ENCODE results near the gene SRGAP2C. TPM values are rescaled to one million over a fixed set of nuclear protein-coding genes. Genes with fewer than 3 reads are reported as not detected.
A peak's percentile ranks its signal among the peaks of the same experiment; 100 is the strongest.
"Not testable (repeated sequence)": the region's sequence is repeated elsewhere in the genome, so short reads cannot be mapped to it uniquely, and the experiment has no call there.

The SRGAP2C gene
- total RNA-seq, 1 donor from 2014 or later = 48.2 TPM

GRCh38 chr1:121200232-121200631 lies 15.5 kb downstream of the SRGAP2C start:
- not testable (repeated sequence) for H3K27me3 Mint-ChIP-seq (ENCODE audit: low read depth); H3K4me3 Mint-ChIP-seq; H3K27ac Mint-ChIP-seq (ENCODE audit: unreplicated experiment); H3K4me1 Mint-ChIP-seq; H3K36me3 Mint-ChIP-seq (ENCODE audit: low read depth); DNase-seq (ENCODE audit: low read depth, low spot score); H3K9me3 Mint-ChIP-seq

GRCh38 chr1:121200985-121201981 lies 16.5 kb downstream of the SRGAP2C start:
- not testable (repeated sequence) for H3K36me3 Mint-ChIP-seq (ENCODE audit: low read depth); H3K27me3 Mint-ChIP-seq (ENCODE audit: low read depth); H3K4me1 Mint-ChIP-seq; DNase-seq (ENCODE audit: low read depth, low spot score); H3K27ac Mint-ChIP-seq (ENCODE audit: unreplicated experiment); H3K4me3 Mint-ChIP-seq; H3K9me3 Mint-ChIP-seq

- H3K27me3 Mint-ChIP-seq (ENCODE audit: low read depth); DNase-seq (ENCODE audit: low read depth, low spot score); H3K4me1 Mint-ChIP-seq; H3K27ac Mint-ChIP-seq (ENCODE audit: unreplicated experiment); H3K4me3 Mint-ChIP-seq; H3K9me3 Mint-ChIP-seq; H3K36me3 Mint-ChIP-seq (ENCODE audit: low read depth): not testable (repeated sequence)
Measured at GRCh38 chr1:121202986-121203385, 18.2 kb downstream of the SRGAP2C start.

- H3K9me3 Mint-ChIP-seq; DNase-seq (ENCODE audit: low read depth, low spot score); H3K4me1 Mint-ChIP-seq; H3K4me3 Mint-ChIP-seq; H3K27me3 Mint-ChIP-seq (ENCODE audit: low read depth); H3K36me3 Mint-ChIP-seq (ENCODE audit: low read depth): not testable (repeated sequence)
- peak overlapping the region; percentile 50 for H3K27ac Mint-ChIP-seq (ENCODE audit: unreplicated experiment)
Measured at GRCh38 chr1:121205786-121206711, 21.3 kb downstream of the SRGAP2C start.

- H3K4me3 Mint-ChIP-seq; H3K27ac Mint-ChIP-seq (ENCODE audit: unreplicated experiment); H3K4me1 Mint-ChIP-seq; H3K36me3 Mint-ChIP-seq (ENCODE audit: low read depth); H3K9me3 Mint-ChIP-seq; H3K27me3 Mint-ChIP-seq (ENCODE audit: low read depth); DNase-seq (ENCODE audit: low read depth, low spot score): not testable (repeated sequence)
Measured at GRCh38 chr1:121207328-121207727, 22.6 kb downstream of the SRGAP2C start.

GRCh38 chr1:121208375-121208774 lies 23.6 kb downstream of the SRGAP2C start:
- not testable (repeated sequence) for H3K4me3 Mint-ChIP-seq; H3K36me3 Mint-ChIP-seq (ENCODE audit: low read depth); DNase-seq (ENCODE audit: low read depth, low spot score); H3K27ac Mint-ChIP-seq (ENCODE audit: unreplicated experiment); H3K4me1 Mint-ChIP-seq; H3K9me3 Mint-ChIP-seq; H3K27me3 Mint-ChIP-seq (ENCODE audit: low read depth)

- not testable (repeated sequence) for H3K27ac Mint-ChIP-seq (ENCODE audit: unreplicated experiment); H3K27me3 Mint-ChIP-seq (ENCODE audit: low read depth); H3K4me1 Mint-ChIP-seq; DNase-seq (ENCODE audit: low read depth, low spot score); H3K9me3 Mint-ChIP-seq; H3K4me3 Mint-ChIP-seq; H3K36me3 Mint-ChIP-seq (ENCODE audit: low read depth)
Measured at GRCh38 chr1:121210778-121211177, 26.0 kb downstream of the SRGAP2C start.

GRCh38 chr1:121213491-121213890 lies 28.7 kb downstream of the SRGAP2C start:
- H3K36me3 Mint-ChIP-seq (ENCODE audit: low read depth); H3K4me1 Mint-ChIP-seq; H3K9me3 Mint-ChIP-seq; DNase-seq (ENCODE audit: low read depth, low spot score); H3K4me3 Mint-ChIP-seq; H3K27me3 Mint-ChIP-seq (ENCODE audit: low read depth); H3K27ac Mint-ChIP-seq (ENCODE audit: unreplicated experiment): not testable (repeated sequence)

GRCh38 chr1:121214544-121215156 lies 29.9 kb downstream of the SRGAP2C start:
- DNase-seq (ENCODE audit: low read depth, low spot score); H3K4me1 Mint-ChIP-seq; H3K27ac Mint-ChIP-seq (ENCODE audit: unreplicated experiment); H3K4me3 Mint-ChIP-seq; H3K9me3 Mint-ChIP-seq; H3K36me3 Mint-ChIP-seq (ENCODE audit: low read depth); H3K27me3 Mint-ChIP-seq (ENCODE audit: low read depth): not testable (repeated sequence)

- not testable (repeated sequence) for H3K27me3 Mint-ChIP-seq (ENCODE audit: low read depth); H3K27ac Mint-ChIP-seq (ENCODE audit: unreplicated experiment); DNase-seq (ENCODE audit: low read depth, low spot score)
Measured at GRCh38 chr1:121215699-121216417, 31.1 kb downstream of the SRGAP2C start.

GRCh38 chr1:121216676-121217075 lies 31.9 kb downstream of the SRGAP2C start:
- H3K4me3 Mint-ChIP-seq; H3K27ac Mint-ChIP-seq (ENCODE audit: unreplicated experiment); DNase-seq (ENCODE audit: low read depth, low spot score); H3K27me3 Mint-ChIP-seq (ENCODE audit: low read depth); H3K4me1 Mint-ChIP-seq; H3K36me3 Mint-ChIP-seq (ENCODE audit: low read depth); H3K9me3 Mint-ChIP-seq: not testable (repeated sequence)

More at GRCh38 chr1:121215699-121216417, 31.1 kb downstream of the SRGAP2C start:
- not testable (repeated sequence) for H3K4me1 Mint-ChIP-seq; H3K4me3 Mint-ChIP-seq; H3K36me3 Mint-ChIP-seq (ENCODE audit: low read depth); H3K9me3 Mint-ChIP-seq

- H3K9me3 Mint-ChIP-seq; DNase-seq (ENCODE audit: low read depth, low spot score); H3K36me3 Mint-ChIP-seq (ENCODE audit: low read depth); H3K27me3 Mint-ChIP-seq (ENCODE audit: low read depth); H3K4me1 Mint-ChIP-seq; H3K27ac Mint-ChIP-seq (ENCODE audit: unreplicated experiment); H3K4me3 Mint-ChIP-seq: not testable (repeated sequence)
Measured at GRCh38 chr1:121221770-121222169, 37.0 kb downstream of the SRGAP2C start.

All from neural crest cell (in vitro differentiated cells).